IMR-90 (cell line): ENCODE measurements around the gene TFAP2A. TPM values are rescaled to one million over a fixed set of nuclear protein-coding genes. Genes with fewer than 3 reads are reported as not detected.

Experiments used
- ATAC-seq: fragments of 200-7000 bp; cut with Tn5 transposase; 2 replicates; pipeline ENCODE4 v1.9.1; 2020; ENCODE audit warnings: low read depth, mild to moderate bottlenecking, moderate library complexity
- BruUV-seq: library from RNA; stranded (reverse); fragments of 400-500 nt; replicated peaks from 2 replicates; lab custom pipeline; 2021; lab: Mats Ljungman, UMichigan
- CTCF ChIA-PET: fragments of 300-600 bp; formaldehyde crosslinking; extraction: SDS; loops from one replicate; lab custom pipeline; 2021; ENCODE audit warnings: antibody characterized with exemption; lab: Yijun Ruan, JAX
- POLR2A ChIA-PET: fragments of 300-600 bp; sonication (Branson Sonifier 250); formaldehyde crosslinking; loops from one replicate; lab custom pipeline; 2022; ENCODE audit warnings: antibody characterized with exemption; ENCODE audit not compliant: unreplicated experiment; lab: Charles Lee
- DNase-seq: peaks from one replicate; pipeline ENCODE4 v3.0.0; 2013
- H2AFZ ChIP-seq: replicated peaks from 2 replicates; pipeline ENCODE3; 2013; ENCODE audit warnings: low read length, mild to moderate bottlenecking; ENCODE audit not compliant: poor library complexity
- H2AK5ac ChIP-seq: 2 replicates; pipeline ENCODE4 v1.6.1; 2013; ENCODE audit warnings: low read depth, low read length, inconsistent platforms
- H2AK9ac ChIP-seq: replicated peaks from 2 replicates; pipeline ENCODE3; 2013; ENCODE audit warnings: mild to moderate bottlenecking, low read depth, low read length, moderate library complexity; ENCODE audit not compliant: poor library complexity
- H2BK120ac ChIP-seq: 2 replicates; pipeline ENCODE4 v1.6.1; 2013; ENCODE audit warnings: low read depth, low read length, inconsistent platforms
- H2BK15ac ChIP-seq: 3 replicates; pipeline ENCODE4 v1.6.1; 2013; ENCODE audit warnings: low read depth, low read length, inconsistent platforms
- H2BK20ac ChIP-seq: 2 replicates; pipeline ENCODE4 v1.6.1; 2013; ENCODE audit warnings: low read depth, mild to moderate bottlenecking, inconsistent platforms, low read length, moderate library complexity
- H2BK5ac ChIP-seq: 2 replicates; pipeline ENCODE4 v1.6.1; 2013; ENCODE audit warnings: mild to moderate bottlenecking, low read depth, low read length, inconsistent platforms; ENCODE audit not compliant: poor library complexity, severe bottlenecking
- H3K14ac ChIP-seq: replicated peaks from 2 replicates; pipeline ENCODE4 v1.6.1; 2013; ENCODE audit warnings: low read depth, low read length, inconsistent platforms
- H3K18ac ChIP-seq: 2 replicates; pipeline ENCODE4 v1.6.1; 2013; ENCODE audit warnings: low read depth, low read length, control low read depth
- H3K23ac ChIP-seq: 2 replicates; pipeline ENCODE4 v1.6.1; 2013; ENCODE audit warnings: low read depth, low read length, inconsistent platforms
- H3K27ac ChIP-seq: 2 replicates; pipeline ENCODE4 v1.5.1; 2013; ENCODE audit warnings: mild to moderate bottlenecking, control low read depth, low read length; ENCODE audit not compliant: insufficient read depth
- H3K27me3 ChIP-seq: 2 replicates; pipeline ENCODE4 v1.6.1; 2013; ENCODE audit warnings: low read length; ENCODE audit not compliant: control insufficient read depth, insufficient read depth
- H3K36me3 ChIP-seq: 2 replicates; pipeline ENCODE4 v1.6.1; 2013; ENCODE audit warnings: low read length, mixed read lengths; ENCODE audit not compliant: control insufficient read depth, insufficient read depth
- H3K4ac ChIP-seq: 2 replicates; pipeline ENCODE4 v1.6.1; 2013; ENCODE audit warnings: low read depth, low read length, inconsistent platforms
- H3K4me1 ChIP-seq: 2 replicates; pipeline ENCODE4 v1.6.1; 2013; ENCODE audit warnings: low read length, mixed read lengths; ENCODE audit not compliant: control insufficient read depth, insufficient read depth
- H3K4me2 ChIP-seq: 2 replicates; pipeline ENCODE4 v1.6.1; 2013; ENCODE audit warnings: low read depth, mild to moderate bottlenecking, control low read depth, low read length, moderate library complexity
- H3K4me3 ChIP-seq: 2 replicates; pipeline ENCODE4 v1.5.1; 2013; ENCODE audit warnings: low read depth, mild to moderate bottlenecking, control low read depth, low read length, moderate library complexity; ENCODE audit not compliant: insufficient read depth
- H3K56ac ChIP-seq: 2 replicates; pipeline ENCODE4 v1.6.1; 2013; ENCODE audit warnings: low read length, inconsistent platforms; ENCODE audit not compliant: insufficient read depth; ENCODE audit errors: extremely low read depth
- H3K79me1 ChIP-seq, 2 experiments: 2 replicates each; pipeline ENCODE4 v1.6.1; 2013; ENCODE audit warnings: low read length in 2 of 2, inconsistent platforms in 1 of 2, low read depth in 1 of 2
- H3K9ac ChIP-seq: 2 replicates; pipeline ENCODE4 v1.6.1; 2013; ENCODE audit warnings: low read depth, low read length, control low read depth
- H3K9me1 ChIP-seq: 2 replicates; pipeline ENCODE4 v1.6.1; 2013; ENCODE audit warnings: low read length, inconsistent platforms; ENCODE audit not compliant: insufficient read depth
- H3K9me3 ChIP-seq: 2 replicates; pipeline ENCODE4 v1.6.1; 2013; ENCODE audit warnings: low read length; ENCODE audit not compliant: control insufficient read depth, insufficient read depth
- H4K20me1 ChIP-seq: 2 replicates; pipeline ENCODE4 v1.6.1; 2013; ENCODE audit warnings: low read length, inconsistent platforms; ENCODE audit not compliant: insufficient read depth
- H4K5ac ChIP-seq: 2 replicates; pipeline ENCODE4 v1.6.1; 2013; ENCODE audit warnings: mild to moderate bottlenecking, low read depth, low read length, control low read depth
- H4K8ac ChIP-seq, 2 experiments: 2 replicates each; pipeline ENCODE4 v1.6.1; 2013; ENCODE audit warnings: low read depth in 2 of 2, low read length in 2 of 2, control low read depth in 1 of 2, inconsistent platforms in 1 of 2
- H4K91ac ChIP-seq: 2 replicates; pipeline ENCODE4 v1.6.1; 2013; ENCODE audit warnings: low read depth, low read length, inconsistent platforms; ENCODE audit not compliant: insufficient read depth
- MAFK ChIP-seq: IDR thresholded peaks from 2 replicates; pipeline ENCODE4 v1.6.1; 2012; ENCODE audit warnings: low read depth, low read length, improper control_type of control experiment
- MXI1 ChIP-seq: IDR thresholded peaks from 2 replicates; pipeline ENCODE4 v1.6.1; 2012; ENCODE audit warnings: low read depth, mild to moderate bottlenecking, low read length, moderate library complexity, borderline replicate concordance
- WGBS, 2 experiments: methylation state at CpG; one replicate each; pipeline versions ENCODE4 v1.1.5 to v1.1.7; 2013; ENCODE audit warnings: missing lambda C conversion rate in 2 of 2; ENCODE audit not compliant: insufficient read length in 1 of 2; ENCODE audit errors: extremely low coverage in 2 of 2; 5-methylcytosine and 5-hydroxymethylcytosine counted together
- dilution Hi-C: fragments of 300-500 bp; cut with HindIII; formaldehyde crosslinking; loops from one replicate; pipeline ENCODE4 v1.14.3; 2018; ENCODE audit warnings: low sequenced_read_pairs; ENCODE audit not compliant: unreplicated experiment
- in situ Hi-C: fragments of 300-500 bp; cut with MboI; formaldehyde crosslinking; loops from 3 replicates; pipeline ENCODE4 v1.14.3; 2019; ENCODE audit warnings: low sequenced_read_pairs, inconsistent platforms, mixed read lengths
- intact Hi-C: fragments of 100-400 bp; cut with micrococcal nuclease; formaldehyde crosslinking; loops from 2 replicates; pipeline ENCODE4 v1.10.0; 2022
- polyA plus RNA-seq, 3 experiments: library from polyadenylated mRNA; depleted of rRNA; stranded (reverse); fragments of >200 nt; gene quantifications; 2 replicates each; pipeline ENCODE4 v1.2.3, GENCODE V29; 2012; ENCODE audit warnings: low replicate concordance in 1 of 3
- total RNA-seq: library from RNA; depleted of rRNA; stranded (reverse); fragments of >200 nt; gene quantifications from 2 replicates; pipeline ENCODE4 v1.2.3, GENCODE V29; 2012
- TF ChIP-seq, protein P1 (sequence below): fragments of 150-350 bp; IDR thresholded peaks from 2 replicates; pipeline ENCODE4 v1.6.1; 2017; ENCODE audit warnings: mild to moderate bottlenecking, antibody characterized with exemption, low read length, low read depth

TFAP2A gene
- total and polyA plus RNA-seq, 2 of the 4 experiments (the other 2 are of a cell fraction) = 0.72 to 7.1 TPM

DNA sequence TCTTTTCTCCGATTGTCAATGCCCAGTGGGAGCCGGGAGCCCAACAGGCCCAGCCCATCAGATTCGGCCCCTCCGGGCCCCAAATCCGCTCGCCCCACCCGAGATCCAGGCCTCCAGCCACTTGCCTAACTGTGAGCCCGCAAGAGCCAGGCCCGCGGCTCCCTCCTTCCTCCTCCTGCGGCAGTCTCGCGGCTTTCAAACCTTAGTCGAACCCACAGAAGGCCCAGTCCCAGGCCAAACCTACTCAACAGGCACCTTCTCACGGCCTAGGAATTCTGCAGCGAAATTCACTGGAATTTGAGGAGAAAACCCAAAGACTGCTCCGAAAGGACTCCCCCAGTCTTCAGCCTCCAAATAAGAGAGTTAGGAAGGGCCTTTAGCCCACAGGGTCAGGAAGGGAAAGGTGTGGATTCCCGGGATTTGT is 2.8 kb upstream of the TFAP2A start:
- H4K91ac ChIP-seq = no peak overlapping the region
- no peak overlapping the region for H3K4me2 ChIP-seq
- no peak overlapping the region for H2AFZ ChIP-seq
- DNase-seq (no peak), ATAC-seq (no peak)
- H2BK15ac ChIP-seq = no peak overlapping the region
- H3K27ac ChIP-seq = no peak overlapping the region
- no peak overlapping the region for H3K18ac ChIP-seq
- BruUV-seq = no TSS peak
- ChIA-PET CTCF (no interaction called here), POLR2A (no interaction called here)
- H2AK9ac ChIP-seq = peak overlapping the region; percentile 37
- no peak overlapping the region for H3K4ac ChIP-seq
- H3K9me1 ChIP-seq = no peaks in the 10 kb centered on the region
- in situ Hi-C loops (loop anchor here (25.0 kb wide), 2 partner anchors 880 to 1980 kb away; partner anchors contain the start of gene SLC35B3), intact Hi-C loops (loop anchor here (10.0 kb wide), 2 partner anchors 773 to 1013 kb away; no protein-coding TSS in a partner anchor), dilution Hi-C loops (no loop called here)
- H3K9ac ChIP-seq = no peak overlapping the region
- no peak for TF ChIP-seq MXI1
- TF ChIP-seq MAFK = no peak
- TF ChIP-seq, protein P1, sequence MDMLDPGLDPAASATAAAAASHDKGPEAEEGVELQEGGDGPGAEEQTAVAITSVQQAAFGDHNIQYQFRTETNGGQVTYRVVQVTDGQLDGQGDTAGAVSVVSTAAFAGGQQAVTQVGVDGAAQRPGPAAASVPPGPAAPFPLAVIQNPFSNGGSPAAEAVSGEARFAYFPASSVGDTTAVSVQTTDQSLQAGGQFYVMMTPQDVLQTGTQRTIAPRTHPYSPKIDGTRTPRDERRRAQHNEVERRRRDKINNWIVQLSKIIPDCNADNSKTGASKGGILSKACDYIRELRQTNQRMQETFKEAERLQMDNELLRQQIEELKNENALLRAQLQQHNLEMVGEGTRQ = no peak
- peaks cover 96% of the 10 kb centered on the region for H3K27me3 ChIP-seq
- no peak overlapping the region for H4K5ac ChIP-seq
- no peak overlapping the region for H4K8ac ChIP-seq
- 40% methylated on average over 3 of the region's 18 CpGs; no CpG with 5 or more reads in 1 of the 2 experiments for WGBS, 2 experiments
- H3K79me1 ChIP-seq = no peaks in the 10 kb centered on the region
- H3K9me3 ChIP-seq = no peaks in the 10 kb centered on the region
- H2BK5ac ChIP-seq = no peak overlapping the region
- H2BK120ac ChIP-seq = no peak overlapping the region
- no peak overlapping the region for H3K23ac ChIP-seq
- no peak overlapping the region for H2BK20ac ChIP-seq
- H4K20me1 ChIP-seq = no peaks in the 10 kb centered on the region
- H3K56ac ChIP-seq = no peak overlapping the region
- H3K4me3 ChIP-seq = no peak overlapping the region
- H3K4me1 ChIP-seq = no peaks in the 10 kb centered on the region; the same call in 1 of the 2 replicates
- H3K14ac ChIP-seq = no peak overlapping the region
- no peak overlapping the region for H2AK5ac ChIP-seq
- no peaks in the 10 kb centered on the region for H3K36me3 ChIP-seq
